HEK293 (cell line): ENCODE results near the gene QARS1.

Source experiments
- BCL11B ChIP-seq: fragments of 450-650 bp; formaldehyde crosslinking; IDR thresholded peaks from 2 replicates; pipeline ENCODE4 v1.5.1; 2016; ENCODE audit warnings: low read depth, missing biosample characterization, missing genetic modification characterization
- FEZF1 ChIP-seq: fragments of 450-650 bp; formaldehyde crosslinking; IDR thresholded peaks from 2 replicates; pipeline ENCODE4 v1.5.1; 2016; ENCODE audit warnings: missing biosample characterization, missing genetic modification characterization
- GFI1B ChIP-seq: fragments of 450-650 bp; formaldehyde crosslinking; IDR thresholded peaks from 2 replicates; pipeline ENCODE4 v1.5.1; 2016; ENCODE audit warnings: missing biosample characterization, missing genetic modification characterization
- GLIS1 ChIP-seq: fragments of 450-650 bp; formaldehyde crosslinking; IDR thresholded peaks from 2 replicates; pipeline ENCODE4 v1.5.1; 2016; ENCODE audit warnings: missing biosample characterization, missing genetic modification characterization
- HOXC10 ChIP-seq: sonication (generic); formaldehyde crosslinking; IDR thresholded peaks from 2 replicates; pipeline ENCODE4 v1.8.1; 2023; ENCODE audit warnings: mild to moderate bottlenecking, missing genetic modification reagents
- KLF1 ChIP-seq: fragments of 450-650 bp; formaldehyde crosslinking; IDR thresholded peaks from 2 replicates; pipeline ENCODE4 v1.5.1; 2016; ENCODE audit warnings: missing biosample characterization, missing genetic modification characterization
- PRDM1 ChIP-seq: fragments of 450-650 bp; formaldehyde crosslinking; IDR thresholded peaks from 2 replicates; pipeline ENCODE4; 2016; ENCODE audit warnings: missing biosample characterization, missing genetic modification characterization
- ZBTB1 ChIP-seq: fragments of 450-650 bp; formaldehyde crosslinking; IDR thresholded peaks from 2 replicates; pipeline ENCODE4 v1.5.1; 2016; ENCODE audit warnings: missing biosample characterization, missing genetic modification characterization
- ZBTB20 ChIP-seq: fragments of 450-650 bp; formaldehyde crosslinking; IDR thresholded peaks from 2 replicates; pipeline ENCODE4 v1.5.1; 2016; ENCODE audit warnings: missing biosample characterization, missing genetic modification characterization
- ZBTB44 ChIP-seq: fragments of 450-650 bp; IDR thresholded peaks from 2 replicates; pipeline ENCODE4 v1.5.1; 2018; ENCODE audit warnings: missing biosample characterization, mild to moderate bottlenecking, missing genetic modification characterization
- ZBTB6 ChIP-seq: fragments of 450-650 bp; formaldehyde crosslinking; IDR thresholded peaks from 2 replicates; pipeline ENCODE4 v1.5.1; 2017; ENCODE audit warnings: missing biosample characterization, missing genetic modification characterization
- ZNF112 ChIP-seq: fragments of 450-650 bp; formaldehyde crosslinking; IDR thresholded peaks from 2 replicates; pipeline ENCODE4 v1.5.0; 2017; ENCODE audit warnings: missing biosample characterization, missing genetic modification characterization
- ZNF121 ChIP-seq: fragments of 450-650 bp; formaldehyde crosslinking; IDR thresholded peaks from 2 replicates; pipeline ENCODE4 v1.5.1; 2016; ENCODE audit warnings: missing biosample characterization, missing genetic modification characterization
- ZNF133 ChIP-seq: fragments of 450-650 bp; formaldehyde crosslinking; IDR thresholded peaks from 2 replicates; pipeline ENCODE4 v1.5.1; 2016; ENCODE audit warnings: missing biosample characterization, missing genetic modification characterization
- ZNF138 ChIP-seq: fragments of 450-650 bp; formaldehyde crosslinking; IDR thresholded peaks from 2 replicates; pipeline ENCODE4 v1.5.1; 2016; ENCODE audit warnings: missing biosample characterization, missing genetic modification characterization, borderline replicate concordance
- ZNF211 ChIP-seq: fragments of 450-650 bp; formaldehyde crosslinking; IDR thresholded peaks from 2 replicates; pipeline ENCODE4 v1.5.1; 2016; ENCODE audit warnings: low read depth, missing biosample characterization, missing genetic modification characterization
- ZNF26 ChIP-seq: fragments of 450-650 bp; formaldehyde crosslinking; IDR thresholded peaks from 2 replicates; pipeline ENCODE4 v1.5.1; 2016; ENCODE audit warnings: missing biosample characterization, missing genetic modification characterization
- ZNF266 ChIP-seq: fragments of 450-650 bp; formaldehyde crosslinking; IDR thresholded peaks from 2 replicates; pipeline ENCODE4 v1.5.1; 2016; ENCODE audit warnings: missing biosample characterization, missing genetic modification characterization, low read depth
- ZNF37A ChIP-seq: fragments of 450-650 bp; IDR thresholded peaks from 2 replicates; pipeline ENCODE4 v1.5.1; 2018; ENCODE audit warnings: missing biosample characterization, missing genetic modification characterization
- ZNF423 ChIP-seq: fragments of 450-650 bp; formaldehyde crosslinking; IDR thresholded peaks from 2 replicates; pipeline ENCODE4 v1.5.1; 2016; ENCODE audit warnings: missing biosample characterization, missing genetic modification characterization
- ZNF513 ChIP-seq: fragments of 450-650 bp; IDR thresholded peaks from 2 replicates; pipeline ENCODE4 v1.5.1; 2018; ENCODE audit warnings: missing biosample characterization, missing genetic modification characterization
- ZNF518A ChIP-seq: fragments of 450-650 bp; formaldehyde crosslinking; conservative IDR thresholded peaks from 2 replicates; pipeline ENCODE4 v1.5.1; 2016; ENCODE audit warnings: low read depth, missing biosample characterization, missing genetic modification characterization
- ZNF561 ChIP-seq: fragments of 450-650 bp; IDR thresholded peaks from 2 replicates; pipeline ENCODE4 v1.5.1; 2018; ENCODE audit warnings: missing biosample characterization, missing genetic modification characterization, borderline replicate concordance
- ZNF571 ChIP-seq: fragments of 450-650 bp; formaldehyde crosslinking; IDR thresholded peaks from 2 replicates; pipeline ENCODE4 v1.5.0; 2017; ENCODE audit warnings: missing biosample characterization, missing genetic modification characterization
- ZNF626 ChIP-seq: fragments of 450-650 bp; sonication (Bioruptor Pico); formaldehyde crosslinking; IDR thresholded peaks from 2 replicates; pipeline ENCODE4 v1.5.1; 2018; ENCODE audit warnings: missing biosample characterization, missing genetic modification characterization, inconsistent platforms
- ZNF747 ChIP-seq: fragments of 450-650 bp; formaldehyde crosslinking; IDR thresholded peaks from 2 replicates; pipeline ENCODE4 v1.5.1; 2016; ENCODE audit warnings: missing biosample characterization, missing genetic modification characterization
- ZNF776 ChIP-seq: fragments of 450-650 bp; formaldehyde crosslinking; IDR thresholded peaks from 2 replicates; pipeline ENCODE4 v1.5.0; 2017; ENCODE audit warnings: missing biosample characterization, missing genetic modification characterization, borderline replicate concordance
- ZNF785 ChIP-seq: fragments of 450-650 bp; formaldehyde crosslinking; IDR thresholded peaks from 2 replicates; pipeline ENCODE4 v1.5.1; 2016; ENCODE audit warnings: missing biosample characterization, missing genetic modification characterization
- ZXDB ChIP-seq: fragments of 450-650 bp; formaldehyde crosslinking; IDR thresholded peaks from 2 replicates; pipeline ENCODE4 v1.5.1; 2016; ENCODE audit warnings: missing biosample characterization, missing genetic modification characterization

Gene QARS1

GRCh38 chr3:49092938-49093852 is 11.4 kb downstream of the QARS1 start (continued):
- no peak for TF ChIP-seq ZNF747 (tag by site-specific recombination)
- TF ChIP-seq ZNF518A (tag by site-specific recombination): no peak
- TF ChIP-seq ZBTB6 (tag by site-specific recombination): no peak; the same call in 1 of the 2 replicates
- no peak for TF ChIP-seq ZNF37A (tag by site-specific recombination)
- TF ChIP-seq ZNF561 (tag by site-specific recombination): no peak
- peak; percentile 55; the same call in 1 of the 2 replicates for TF ChIP-seq ZBTB20 (tag by site-specific recombination)
- no peak for TF ChIP-seq ZNF112 (tag by site-specific recombination)
- TF ChIP-seq ZBTB1 (tag by site-specific recombination): no peak
- no peak for TF ChIP-seq ZNF776 (tag by site-specific recombination)
- TF ChIP-seq ZNF121: no peak
- TF ChIP-seq HOXC10 (CRISPR knock-in tag): no peak
- no peak for TF ChIP-seq ZNF785 (tag by site-specific recombination)
- no peak for TF ChIP-seq ZBTB44 (tag by site-specific recombination)
- TF ChIP-seq ZNF211: no peak
- TF ChIP-seq ZNF571 (tag by site-specific recombination): no peak
- TF ChIP-seq ZXDB (tag by site-specific recombination): peak; percentile 37
- 0 out of 2 replicates have a peak, but pooled peaks have one; percentile 25 for TF ChIP-seq KLF1 (tag by site-specific recombination)
- TF ChIP-seq BCL11B (tag by site-specific recombination): no peak
- no peak for TF ChIP-seq GLIS1
- TF ChIP-seq ZNF423 (tag by site-specific recombination): no peak
- no peak for TF ChIP-seq ZNF133 (tag by site-specific recombination)
- TF ChIP-seq ZNF138 (tag by site-specific recombination): no peak
- no peak for TF ChIP-seq ZNF626 (tag by site-specific recombination)
- TF ChIP-seq PRDM1 (tag by site-specific recombination): no peak
- no peak for TF ChIP-seq ZNF26 (tag by site-specific recombination)
- TF ChIP-seq FEZF1 (tag by site-specific recombination): no peak
- TF ChIP-seq GFI1B (tag by site-specific recombination): 0 out of 2 replicates have a peak, but pooled peaks have one; percentile 18
- no peak for TF ChIP-seq ZNF513 (tag by site-specific recombination)
- no peak for TF ChIP-seq ZNF266 (tag by site-specific recombination)
